B cell (primary cell): ENCODE measurements around the gene MAD2L1BP. TPM values are rescaled to one million over a fixed set of nuclear protein-coding genes. Genes with fewer than 3 reads are reported as not detected.

Source experiments
- ATAC-seq: fragments of 200-7000 bp; cut with Tn5 transposase; one replicate; pipeline ENCODE4 v1.10.0; 2021; ENCODE audit warnings: low read depth, mild to moderate bottlenecking, moderate number of reproducible peaks, moderate library complexity
- CTCF ChIA-PET: fragments of 350-600 bp; sonication (Branson Sonifier 250); formaldehyde crosslinking; loops from one replicate; lab custom pipeline; 2021; ENCODE audit warnings: antibody characterized with exemption, inconsistent platforms; lab: Charles Lee
- POLR2A ChIA-PET: fragments of 350-600 bp; sonication (Branson Sonifier 250); formaldehyde crosslinking; loops from one replicate; lab custom pipeline; 2021; ENCODE audit warnings: antibody characterized with exemption; lab: Charles Lee
- DNase-seq: peaks from one replicate; pipeline ENCODE4 v3.0.0; 2013
- H2AFZ ChIP-seq: 2 replicates; pipeline ENCODE4 v1.6.1; 2012; ENCODE audit warnings: mild to moderate bottlenecking, low read depth, low read length; ENCODE audit not compliant: insufficient read depth, poor library complexity, severe bottlenecking
- H3K27ac ChIP-seq, 2 donors: 1 replicate in 1 of 2; 2 replicates in 1 of 2; pipeline ENCODE4 v1.5.1; 2012 to 2013; ENCODE audit warnings: low read length in 2 of 2, mild to moderate bottlenecking in 2 of 2, moderate library complexity in 1 of 2
- H3K27me3 ChIP-seq, 4 experiments: fragments of 200-600 bp in 1 of 4; sonication (generic) in 1 of 4; replicated peaks in 1 of 4; 1 replicate in 2 of 4; 2 replicates in 2 of 4; pipeline versions ENCODE4 v1.6.1 to v1.7.0; 2013 to 2016; ENCODE audit warnings: low read length in 3 of 4, mild to moderate bottlenecking in 2 of 4, mixed read lengths in 1 of 4, moderate library complexity in 1 of 4; ENCODE audit not compliant: insufficient read depth in 4 of 4, control insufficient read depth in 3 of 4; ENCODE audit errors: control extremely low read depth in 1 of 4
- H3K36me3 ChIP-seq, 2 experiments: replicated peaks in 1 of 2; 1 replicate in 1 of 2; 2 replicates in 1 of 2; pipeline versions ENCODE4 v1.6.1 to v1.7.1; 2013; ENCODE audit warnings: low read length in 1 of 2; ENCODE audit not compliant: insufficient read depth in 2 of 2, control insufficient read depth in 1 of 2; ENCODE audit errors: control extremely low read depth in 1 of 2, extremely low read depth in 1 of 2
- H3K4me1 ChIP-seq, 2 donors: fragments of 200-600 bp in 1 of 2; sonication (generic) in 1 of 2; 1 replicate in 1 of 2; 2 replicates in 1 of 2; pipeline versions ENCODE4 v1.5.1 to v1.6.1; 2013 to 2017; ENCODE audit warnings: low read length in 2 of 2; ENCODE audit not compliant: control insufficient read depth in 2 of 2, insufficient read depth in 2 of 2
- H3K4me2 ChIP-seq: replicated peaks from 2 replicates; pipeline ENCODE3; 2012; ENCODE audit warnings: mild to moderate bottlenecking, low read depth, low read length; ENCODE audit not compliant: poor library complexity, severe bottlenecking
- H3K4me3 ChIP-seq, 5 experiments: fragments of 200-600 bp in 1 of 5; sonication (generic) in 1 of 5; 1 replicate in 3 of 5; 2 replicates in 2 of 5; pipeline versions ENCODE4 v1.5.1 to v1.7.0; 2011 to 2016; ENCODE audit warnings: low read length in 4 of 5, mild to moderate bottlenecking in 4 of 5, low read depth in 2 of 5, control low read depth in 1 of 5, moderate library complexity in 1 of 5; ENCODE audit not compliant: insufficient read depth in 1 of 5; ENCODE audit errors: control extremely low read depth in 1 of 5, extremely low read depth in 1 of 5
- H3K79me2 ChIP-seq: fragments of 200-600 bp; sonication (generic); one replicate; pipeline ENCODE4 v1.6.0; 2016; ENCODE audit warnings: low read length; ENCODE audit not compliant: control insufficient read depth, insufficient read depth
- H3K9ac ChIP-seq: fragments of 200-600 bp; sonication (generic); 2 replicates; pipeline ENCODE4 v1.6.1; 2017; ENCODE audit warnings: mild to moderate bottlenecking, low read length, moderate library complexity
- H3K9me3 ChIP-seq, 3 donors: one replicate each; pipeline versions ENCODE4 v1.6.1 to v1.7.1; 2013; ENCODE audit warnings: low read length in 2 of 3; ENCODE audit not compliant: control insufficient read depth in 2 of 3, insufficient read depth in 1 of 3; ENCODE audit errors: control extremely low read depth in 1 of 3
- H4K20me1 ChIP-seq: 2 replicates; pipeline ENCODE4 v1.6.0; 2012; ENCODE audit warnings: mild to moderate bottlenecking, low read length; ENCODE audit not compliant: insufficient read depth, control insufficient read depth, poor library complexity, severe bottlenecking
- H3K27ac Mint-ChIP-seq: one replicate; pipeline ENCODE4 v1.8.0; 2021; ENCODE audit warnings: mixed read lengths
- H3K27me3 Mint-ChIP-seq: one replicate; pipeline ENCODE4 v1.8.0; 2021; ENCODE audit warnings: mixed read lengths
- H3K4me1 Mint-ChIP-seq: one replicate; pipeline ENCODE4 v1.8.0; 2021; ENCODE audit warnings: mixed read lengths
- H3K4me3 Mint-ChIP-seq: one replicate; pipeline ENCODE4 v1.8.0; 2021; ENCODE audit warnings: mixed read lengths
- H3K9me3 Mint-ChIP-seq: one replicate; pipeline ENCODE4 v1.8.0; 2022; ENCODE audit warnings: mixed read lengths; ENCODE audit not compliant: insufficient read depth
- EZH2 ChIP-seq: IDR thresholded peaks from 2 replicates; pipeline ENCODE4 v1.6.1; 2012; ENCODE audit warnings: borderline replicate concordance, low read depth, mild to moderate bottlenecking, moderate library complexity, low read length; ENCODE audit not compliant: insufficient read depth, poor library complexity, severe bottlenecking
- WGBS: methylation state at CpG from one replicate; pipeline ENCODE4 v1.1.5; 2013; ENCODE audit warnings: missing lambda C conversion rate; ENCODE audit not compliant: insufficient coverage; 5-methylcytosine and 5-hydroxymethylcytosine counted together
- intact Hi-C: fragments of 100-400 bp; cut with micrococcal nuclease; formaldehyde crosslinking; loops from one replicate; pipeline ENCODE4 v1.10.0; 2022
- polyA plus RNA-seq: library from polyadenylated mRNA; depleted of rRNA; stranded (reverse); fragments of >200 nt; gene quantifications from 2 replicates; pipeline ENCODE4 v1.2.3, GENCODE V29; 2012
- total RNA-seq, 2 donors: library from RNA; stranded (reverse); fragments of 120-200 nt in 1 of 2; gene quantifications; 1 replicate in 1 of 2; 2 replicates in 1 of 2; pipeline versions ENCODE4 v1.2.3 to v1.2.4, GENCODE V29; 2013 to 2022
- TF ChIP-seq, protein P1 (sequence below): fragments of 200-600 bp; IDR thresholded peaks from one replicate; pipeline ENCODE4 v1.8.0; 2022; ENCODE audit warnings: antibody characterized with exemption, mild to moderate bottlenecking

The MAD2L1BP gene
- total and polyA plus RNA-seq, 2 donors (not counting 1 experiment from before 2014, with no cell fraction given): 32.7 to 35.4 TPM

DNA sequence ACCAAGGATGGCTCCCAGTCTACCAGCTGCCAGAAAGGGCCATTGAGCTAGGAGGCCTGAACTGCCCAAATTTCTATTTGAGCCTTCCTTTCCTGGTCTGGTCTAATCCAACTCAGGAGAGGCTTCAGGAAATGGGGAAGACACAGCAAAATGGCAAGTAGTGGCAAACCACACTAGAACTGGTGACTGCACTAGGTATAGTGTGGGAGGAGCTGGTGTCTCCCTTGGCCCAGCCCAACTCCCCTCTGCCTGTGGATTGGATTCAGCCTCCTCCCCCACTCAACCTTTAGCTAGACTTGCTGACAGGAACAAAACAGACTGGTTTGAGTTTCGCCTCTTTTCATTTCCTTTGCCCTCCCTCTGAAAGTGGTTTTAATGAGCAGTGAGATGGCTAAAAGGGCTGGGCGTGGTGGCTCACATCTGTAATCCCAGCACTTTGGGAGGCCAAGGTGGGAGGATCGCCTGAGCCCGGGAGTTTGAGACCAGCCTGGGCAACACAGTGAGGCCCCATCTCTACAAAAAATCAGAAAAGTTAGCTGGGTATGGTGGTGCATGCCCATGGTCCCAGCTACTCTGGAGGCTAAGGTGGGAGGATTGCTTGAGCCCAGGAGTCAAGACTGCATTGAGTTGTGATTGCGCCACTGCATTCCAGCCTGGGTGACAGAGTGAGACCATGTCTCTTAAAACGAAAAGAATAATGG lies 34.4 kb downstream of the MAD2L1BP start:
- Histone ChIP-seq H3K4me3 (no peak overlapping the region), H3K79me2 (no peaks in the 10 kb centered on the region), H3K4me2 (no peak overlapping the region), H3K4me1 (peaks cover 13 to 15% of the 10 kb centered on the region in 2 donors), H4K20me1 (no peaks in the 10 kb centered on the region), H3K27ac (no peak overlapping the region), H3K27me3 (no peaks in the 10 kb centered on the region), H3K36me3 (peaks cover 5 to 36% of the 10 kb centered on the region in 2 experiments), H2AFZ (no peak overlapping the region), H3K9me3 (no peaks in the 10 kb centered on the region), H3K9ac (no peak overlapping the region)
- no peaks in the 10 kb centered on the region for H3K9me3 Mint-ChIP-seq
- DNase-seq: no peak
- H3K4me1 Mint-ChIP-seq: peaks cover 19% of the 10 kb centered on the region
- CTCF ChIA-PET: interaction anchor here (0.8 to 7.9 kb wide), 8 partner anchors 55 to 643 kb away, joined by 3 to 102 read pairs (median 7); partner anchors contain the start of genes AARS2 and VEGFA
- H3K27ac Mint-ChIP-seq: no peak overlapping the region
- no peaks in the 10 kb centered on the region for H3K27me3 Mint-ChIP-seq
- POLR2A ChIA-PET: no interaction called here
- no peak for ATAC-seq
- TF ChIP-seq, protein P1, sequence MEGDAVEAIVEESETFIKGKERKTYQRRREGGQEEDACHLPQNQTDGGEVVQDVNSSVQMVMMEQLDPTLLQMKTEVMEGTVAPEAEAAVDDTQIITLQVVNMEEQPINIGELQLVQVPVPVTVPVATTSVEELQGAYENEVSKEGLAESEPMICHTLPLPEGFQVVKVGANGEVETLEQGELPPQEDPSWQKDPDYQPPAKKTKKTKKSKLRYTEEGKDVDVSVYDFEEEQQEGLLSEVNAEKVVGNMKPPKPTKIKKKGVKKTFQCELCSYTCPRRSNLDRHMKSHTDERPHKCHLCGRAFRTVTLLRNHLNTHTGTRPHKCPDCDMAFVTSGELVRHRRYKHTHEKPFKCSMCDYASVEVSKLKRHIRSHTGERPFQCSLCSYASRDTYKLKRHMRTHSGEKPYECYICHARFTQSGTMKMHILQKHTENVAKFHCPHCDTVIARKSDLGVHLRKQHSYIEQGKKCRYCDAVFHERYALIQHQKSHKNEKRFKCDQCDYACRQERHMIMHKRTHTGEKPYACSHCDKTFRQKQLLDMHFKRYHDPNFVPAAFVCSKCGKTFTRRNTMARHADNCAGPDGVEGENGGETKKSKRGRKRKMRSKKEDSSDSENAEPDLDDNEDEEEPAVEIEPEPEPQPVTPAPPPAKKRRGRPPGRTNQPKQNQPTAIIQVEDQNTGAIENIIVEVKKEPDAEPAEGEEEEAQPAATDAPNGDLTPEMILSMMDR: no peak
- no peak for TF ChIP-seq EZH2
- 100% methylated on average over 5 of the region's 6 CpGs for WGBS
- no peak overlapping the region for H3K4me3 Mint-ChIP-seq
- intact Hi-C loops: loop anchor here (5.0 kb wide), 2 partner anchors 43 to 52 kb away; partner anchors contain the start of gene GTPBP2

DNA sequence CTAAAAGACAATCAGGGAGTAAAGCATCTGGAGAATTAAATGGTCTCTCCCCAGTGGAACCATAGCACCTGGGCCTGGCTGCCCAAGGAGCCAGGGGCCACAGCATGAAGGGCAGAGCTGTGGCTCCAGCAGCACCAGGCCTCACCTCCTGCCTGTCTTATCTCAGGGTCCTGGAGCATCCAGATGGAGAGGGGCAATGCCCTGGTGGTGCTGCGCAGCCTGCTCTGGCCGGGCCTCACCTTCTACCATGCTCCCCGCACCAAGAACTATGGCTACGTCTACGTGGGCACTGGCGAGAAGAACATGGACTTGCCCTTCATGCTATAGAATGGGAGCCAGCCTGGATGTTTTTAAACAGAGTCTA lies 35.0 kb downstream of the MAD2L1BP start:
- Histone ChIP-seq H3K36me3 (peaks cover 5 to 41% of the 10 kb centered on the region in 2 experiments), H3K27ac (no peak overlapping the region), H3K27me3 (no peaks in the 10 kb centered on the region), H3K79me2 (no peaks in the 10 kb centered on the region), H3K9ac (no peak overlapping the region), H3K4me2 (no peak overlapping the region), H2AFZ (no peak overlapping the region), H3K9me3 (no peaks in the 10 kb centered on the region), H3K4me3 (no peak overlapping the region), H4K20me1 (no peaks in the 10 kb centered on the region), H3K4me1 (peaks cover 13 to 15% of the 10 kb centered on the region in 2 donors)
- 100% methylated on average over 6 of the region's 6 CpGs for WGBS
- Mint-ChIP-seq H3K9me3 (no peaks in the 10 kb centered on the region), H3K27me3 (no peaks in the 10 kb centered on the region), H3K4me3 (no peak overlapping the region), H3K4me1 (peaks cover 19% of the 10 kb centered on the region), H3K27ac (no peak overlapping the region)
- ChIA-PET POLR2A (no interaction called here), CTCF (interaction anchor here (0.8 to 7.9 kb wide), 4 partner anchors 98 to 409 kb away, joined by 3 to 102 read pairs (median 34); partner anchors contain the start of gene VEGFA)
- no peak for TF ChIP-seq EZH2
- TF ChIP-seq, protein P1: no peak
- ATAC-seq (no peak), DNase-seq (no peak)
- intact Hi-C loops: no loop called here
